ENCODE measurements around the gene PACS2.

The PACS2 gene

DNA sequence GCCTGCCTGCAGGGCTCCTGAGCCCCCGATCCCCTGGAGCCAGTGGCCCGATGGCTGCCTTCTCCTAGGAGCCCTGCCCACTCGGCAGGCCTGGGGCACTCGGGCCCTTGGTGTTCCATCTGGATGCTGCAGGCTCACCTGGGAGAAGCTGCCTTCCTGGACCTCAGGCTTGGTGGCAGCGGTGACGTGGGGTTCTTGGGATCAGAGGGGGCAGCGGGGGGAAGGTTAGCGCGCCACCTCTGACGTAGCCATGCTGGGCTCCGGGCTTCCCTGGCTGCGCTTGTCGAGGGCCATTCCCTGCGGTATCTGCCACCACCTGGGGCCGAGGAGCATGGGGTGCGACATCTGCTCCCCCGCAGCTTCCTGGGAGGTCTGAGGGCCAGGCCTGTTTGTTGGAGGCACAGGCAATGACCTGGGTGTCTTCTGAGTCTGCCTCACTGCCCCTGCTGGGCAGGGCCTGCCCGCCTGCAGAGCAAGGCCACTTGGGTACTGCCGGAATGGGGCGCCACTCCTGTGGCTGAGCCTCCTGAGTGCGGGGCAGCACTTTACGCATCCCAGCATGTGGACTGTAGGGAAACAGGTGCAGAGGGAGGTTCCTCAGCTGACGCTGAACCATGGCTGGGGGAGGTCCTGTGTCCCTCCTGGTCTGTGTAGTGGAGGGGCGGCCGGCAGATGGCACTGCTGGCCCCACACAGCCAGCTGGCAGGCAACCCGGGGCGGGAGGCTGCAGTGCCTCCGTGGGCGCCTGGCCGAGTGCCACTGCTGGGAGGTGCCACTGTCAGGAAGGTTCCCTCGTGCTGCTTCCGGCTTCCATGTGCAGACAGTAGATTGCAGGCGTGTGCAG is 125.4 kb downstream of the PACS2 start:
- Histone ChIP-seq H3K27ac (no peak overlapping the region), H3K36me3 (peaks cover 83% of the 10 kb centered on the region), H3K4me3 (no peak overlapping the region), H3K9ac (no peak overlapping the region), H3K9me3 (peaks cover 18% of the 10 kb centered on the region), H4K20me1 (peaks cover 97% of the 10 kb centered on the region), H3K4me1 (peaks cover 71% of the 10 kb centered on the region), H3K4me2 (no peak overlapping the region), H3K27me3 (no peaks in the 10 kb centered on the region)
- no peak for TF ChIP-seq Cebpa-rat (IDR thresholded peaks at IDR 0.05)

DNA sequence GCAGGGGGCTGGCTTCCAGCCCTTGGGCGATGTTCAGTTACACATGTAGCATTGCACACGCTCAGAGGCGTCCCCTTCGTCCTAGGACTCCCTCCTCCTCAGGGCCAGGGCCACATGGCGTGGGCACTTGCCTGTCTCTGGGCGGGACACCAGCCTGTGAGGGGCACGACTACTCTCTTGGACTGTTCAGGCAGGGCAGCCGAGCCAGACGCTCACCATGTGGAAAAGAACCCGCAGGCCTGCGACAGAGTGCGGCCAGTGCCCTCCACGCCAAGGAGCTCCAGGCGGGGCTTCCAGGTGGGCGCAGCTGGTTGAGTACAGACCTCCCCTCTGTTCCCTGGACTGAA is 126.0 kb downstream of the PACS2 start:
- Histone ChIP-seq H3K4me3 (no peak overlapping the region), H3K27me3 (no peaks in the 10 kb centered on the region), H3K27ac (no peak overlapping the region), H3K9me3 (peaks cover 12% of the 10 kb centered on the region), H3K4me2 (no peak overlapping the region), H3K36me3 (peaks cover 79% of the 10 kb centered on the region), H3K9ac (no peak overlapping the region), H3K4me1 (peaks cover 71% of the 10 kb centered on the region), H4K20me1 (peaks cover 97% of the 10 kb centered on the region)
- no peak for TF ChIP-seq Cebpa-rat (IDR thresholded peaks at IDR 0.05)

DNA sequence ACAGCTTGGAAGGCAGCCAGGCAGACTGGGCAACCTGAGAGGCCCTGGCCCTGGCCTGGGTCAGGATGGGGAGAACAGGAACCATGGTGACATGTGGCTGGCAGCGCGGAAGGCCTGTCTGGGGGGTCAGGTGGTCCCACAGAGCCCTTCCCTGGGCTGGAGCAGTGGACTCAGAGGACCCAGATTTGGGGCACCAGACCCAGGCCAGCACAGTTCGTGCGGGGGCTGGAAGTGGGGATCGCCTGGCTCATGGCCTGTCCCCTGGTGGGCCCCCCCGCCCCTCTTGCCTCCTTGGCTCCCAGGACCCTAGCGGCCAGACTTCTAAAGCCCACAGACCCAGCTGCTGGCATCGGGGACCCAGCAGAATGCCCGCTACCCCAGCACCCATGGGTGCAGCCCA is 126.4 kb downstream of the PACS2 start:
- no peak for TF ChIP-seq Cebpa-rat (IDR thresholded peaks at IDR 0.05)
- Histone ChIP-seq H4K20me1 (peaks cover 97% of the 10 kb centered on the region), H3K9me3 (peaks cover 9% of the 10 kb centered on the region; the same call in 1 of the 2 replicates), H3K27me3 (no peaks in the 10 kb centered on the region), H3K36me3 (peaks cover 79% of the 10 kb centered on the region), H3K4me2 (no peak overlapping the region), H3K27ac (no peak overlapping the region), H3K9ac (no peak overlapping the region), H3K4me1 (peaks cover 71% of the 10 kb centered on the region), H3K4me3 (no peak overlapping the region)

DNA sequence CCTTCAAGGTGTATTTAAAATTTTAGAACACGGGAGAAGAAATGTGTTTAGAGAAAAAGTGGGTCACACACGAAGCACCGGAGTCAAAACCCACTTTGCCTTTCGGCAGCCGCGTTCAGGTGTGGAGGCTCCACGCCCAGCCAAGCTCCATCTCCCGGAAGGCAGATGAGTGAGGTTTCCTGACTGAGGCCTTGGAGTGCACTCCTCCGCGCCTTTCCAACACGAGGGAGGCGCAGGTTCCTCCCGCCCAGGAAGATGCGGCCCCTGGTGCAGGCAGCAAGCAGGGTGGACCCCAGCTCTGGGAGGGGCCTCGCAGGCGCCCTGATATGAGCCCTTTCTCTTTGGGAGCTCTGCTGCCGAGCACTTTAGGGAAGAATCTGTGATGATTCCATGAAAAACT is 127.6 kb downstream of the PACS2 start:
- no peak overlapping the region for H3K4me2 ChIP-seq
- no peak overlapping the region for H3K9ac ChIP-seq
- no peaks in the 10 kb centered on the region for H3K27me3 ChIP-seq
- peaks cover 97% of the 10 kb centered on the region for H4K20me1 ChIP-seq
- 0 out of 2 replicates have a peak, but pooled peaks cover under 1% of the 10 kb centered on the region for H3K9me3 ChIP-seq
- H3K36me3 ChIP-seq, result peaks cover 78% of the 10 kb centered on the region
- no peak overlapping the region for H3K4me3 ChIP-seq
- H3K4me1 ChIP-seq, result peaks cover 71% of the 10 kb centered on the region
- H3K27ac ChIP-seq, result no peak overlapping the region
- TF ChIP-seq Cebpa-rat (IDR thresholded peaks at IDR 0.05), result no peak

DNA sequence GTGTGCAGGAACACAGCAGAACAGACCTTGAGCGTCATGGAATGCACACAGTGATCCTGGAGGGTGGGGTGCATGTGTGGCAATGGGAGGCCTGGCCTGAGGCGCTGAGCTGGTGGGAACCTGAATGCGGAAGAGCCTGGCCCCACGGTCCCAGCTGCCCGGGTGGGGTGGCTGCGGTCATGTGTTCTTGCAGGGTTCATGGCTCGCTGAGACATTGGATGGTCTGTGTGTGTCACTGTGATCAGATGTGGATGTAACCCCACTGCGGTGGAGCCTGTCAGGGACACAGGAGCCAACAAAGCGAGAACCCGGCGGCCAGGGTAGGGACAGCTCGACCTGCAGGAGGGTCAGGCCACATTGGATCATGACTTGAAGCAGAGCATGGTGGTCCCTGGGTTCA is 128.3 kb downstream of the PACS2 start:
- no peak overlapping the region for H3K27ac ChIP-seq
- peaks cover 97% of the 10 kb centered on the region for H4K20me1 ChIP-seq
- no peak overlapping the region for H3K9ac ChIP-seq
- no peak for TF ChIP-seq Cebpa-rat (IDR thresholded peaks at IDR 0.05)
- H3K4me1 ChIP-seq, result peaks cover 71% of the 10 kb centered on the region
- no peak overlapping the region for H3K4me3 ChIP-seq
- H3K9me3 ChIP-seq, result no peaks in the 10 kb centered on the region
- no peaks in the 10 kb centered on the region for H3K27me3 ChIP-seq
- H3K36me3 ChIP-seq, result peaks cover 78% of the 10 kb centered on the region
- no peak overlapping the region for H3K4me2 ChIP-seq

DNA sequence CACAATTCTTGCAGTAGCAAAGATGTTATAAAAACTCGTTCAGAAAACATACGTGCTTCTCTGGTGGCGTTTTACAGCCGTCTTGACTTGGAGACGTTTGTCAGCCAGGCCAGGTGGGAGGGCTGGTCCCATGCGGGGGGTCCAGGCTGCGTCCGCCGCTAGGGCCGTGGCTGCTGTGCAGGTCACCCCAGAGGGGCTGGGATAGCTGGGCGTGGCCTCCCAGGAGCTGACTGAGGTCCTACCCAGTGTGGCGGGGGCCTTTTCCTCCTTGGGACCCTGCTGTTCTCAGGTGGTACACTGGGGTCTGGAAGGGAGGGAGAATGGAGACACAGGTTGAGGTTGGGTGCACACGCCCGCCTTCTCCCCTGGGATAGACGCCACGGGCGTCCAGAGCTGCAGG is 130.3 kb downstream of the PACS2 start:
- Histone ChIP-seq H3K4me1 (peaks cover 69% of the 10 kb centered on the region), H3K4me2 (peak overlapping the region; percentile 90), H3K36me3 (peaks cover 74% of the 10 kb centered on the region), H3K9me3 (no peaks in the 10 kb centered on the region), H3K27me3 (no peaks in the 10 kb centered on the region), H3K4me3 (peak overlapping the region; percentile 35; the same call in 1 of the 2 replicates), H3K9ac (0 out of 2 replicates have a peak overlapping the region, but pooled peaks have one; percentile 41), H3K27ac (no peak overlapping the region), H4K20me1 (peaks cover 97% of the 10 kb centered on the region)
- no peak for TF ChIP-seq Cebpa-rat (IDR thresholded peaks at IDR 0.05)

DNA sequence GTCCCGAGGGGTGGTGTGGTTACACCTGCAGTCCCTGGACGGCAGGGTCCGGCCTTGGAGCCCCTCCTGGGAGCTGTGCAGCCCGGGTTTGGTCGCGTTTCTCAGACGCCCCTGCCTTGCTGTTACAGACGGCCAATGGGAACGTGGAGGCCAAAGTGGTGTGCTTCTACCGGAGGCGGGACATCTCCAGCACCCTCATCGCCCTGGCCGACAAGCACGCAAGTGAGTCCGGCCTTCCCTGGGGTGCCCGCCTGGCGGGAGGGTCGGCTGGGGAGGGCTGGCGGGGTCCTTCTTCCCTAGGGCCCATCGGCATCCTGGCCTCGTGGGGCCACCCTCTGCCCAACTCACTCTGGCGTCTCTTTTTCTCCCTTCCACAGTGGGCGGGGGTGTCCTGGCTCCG is 130.7 kb downstream of the PACS2 start:
- Histone ChIP-seq H4K20me1 (peaks cover 97% of the 10 kb centered on the region), H3K9me3 (no peaks in the 10 kb centered on the region), H3K27ac (0 out of 2 replicates have a peak overlapping the region, but pooled peaks have one; percentile 38), H3K36me3 (peaks cover 74% of the 10 kb centered on the region), H3K27me3 (no peaks in the 10 kb centered on the region), H3K4me1 (peaks cover 65% of the 10 kb centered on the region), H3K4me2 (peak overlapping the region; percentile 90), H3K9ac (peak overlapping the region; percentile 72), H3K4me3 (peak overlapping the region; percentile 35; the same call in 1 of the 2 replicates)
- TF ChIP-seq Cebpa-rat (IDR thresholded peaks at IDR 0.05), result no peak

DNA sequence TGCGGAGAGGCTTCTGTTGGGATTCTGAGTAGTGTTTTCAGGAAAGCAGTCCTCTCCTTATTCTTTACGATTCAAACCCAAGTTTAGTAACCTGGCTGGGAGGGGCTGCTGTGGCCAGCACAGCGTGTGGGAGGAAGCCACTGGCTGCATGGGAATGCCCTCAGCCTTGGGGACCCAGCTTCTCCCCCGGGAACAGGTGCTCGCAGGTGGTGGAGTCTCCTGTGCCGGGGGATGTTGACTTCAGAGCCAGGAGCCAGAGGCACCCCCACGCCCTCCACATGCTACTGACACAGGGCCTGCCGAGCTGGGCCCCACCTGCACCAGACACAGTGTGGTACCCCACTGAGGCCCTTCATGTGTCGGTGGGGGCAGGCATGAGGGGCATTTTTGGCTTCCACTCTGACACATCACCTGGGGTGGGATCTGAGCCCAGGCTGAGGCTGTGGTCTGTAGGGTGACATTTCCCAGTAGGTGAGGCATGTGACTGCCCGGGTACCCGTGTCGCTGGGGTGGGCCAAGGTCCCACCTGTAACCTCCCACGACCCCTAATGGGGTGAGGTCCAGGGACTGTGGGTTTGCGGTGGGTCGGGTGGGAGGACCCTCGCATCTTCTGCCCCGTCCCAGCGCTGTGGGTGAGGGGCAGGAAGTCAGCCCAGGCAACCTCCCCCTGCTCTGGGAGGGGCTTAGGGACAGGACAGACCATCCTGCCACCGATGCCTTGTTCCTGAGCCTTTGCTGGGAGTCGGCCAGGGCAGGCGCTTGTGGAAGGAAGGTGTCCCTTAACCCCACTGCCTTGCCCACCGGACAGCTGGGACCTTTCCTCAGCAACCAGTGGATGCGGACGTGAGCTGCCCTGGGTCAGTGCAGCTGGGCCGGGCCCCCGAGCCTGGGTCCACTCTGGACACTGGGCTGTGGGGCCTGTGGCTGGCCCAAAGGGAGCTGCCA is 131.6 kb downstream of the PACS2 start:
- Histone ChIP-seq H3K9ac (peak overlapping the region; percentile 72; the same call in 1 of the 2 replicates), H3K9me3 (no peaks in the 10 kb centered on the region), H3K4me2 (peak overlapping the region; percentile 90), H3K4me3 (no peak overlapping the region), H3K27me3 (no peaks in the 10 kb centered on the region), H3K27ac (peak overlapping the region; percentile 38; the same call in 1 of the 2 replicates), H3K4me1 (peaks cover 56% of the 10 kb centered on the region), H3K36me3 (peaks cover 74% of the 10 kb centered on the region), H4K20me1 (peaks cover 97% of the 10 kb centered on the region)
- no peak for TF ChIP-seq Cebpa-rat (IDR thresholded peaks at IDR 0.05)

DNA sequence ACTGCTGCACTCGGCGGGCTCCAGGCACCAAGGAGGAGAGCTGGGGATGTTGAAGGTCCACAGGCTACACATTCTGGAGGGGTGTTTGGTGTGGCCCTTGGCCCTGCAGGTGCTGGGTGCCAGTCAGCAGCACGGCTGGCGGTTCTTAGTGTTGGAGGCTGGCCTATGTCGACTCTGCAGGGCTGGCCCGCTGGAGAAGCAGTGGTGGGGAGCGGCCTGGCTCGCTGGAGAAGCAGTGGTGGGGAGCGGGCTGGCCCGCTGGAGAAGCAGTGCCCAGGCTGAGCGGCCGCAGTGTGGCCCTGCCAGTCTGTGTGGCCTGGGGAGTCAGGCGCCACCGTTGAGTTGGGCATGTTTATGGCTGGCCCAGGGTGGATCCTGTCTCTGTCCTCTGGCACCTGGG is 132.4 kb downstream of the PACS2 start:
- no peak overlapping the region for H3K4me3 ChIP-seq
- peaks cover 55% of the 10 kb centered on the region for H3K4me1 ChIP-seq
- H3K9ac ChIP-seq, result 0 out of 2 replicates have a peak overlapping the region, but pooled peaks have one; percentile 24
- no peaks in the 10 kb centered on the region for H3K9me3 ChIP-seq
- no peaks in the 10 kb centered on the region for H3K27me3 ChIP-seq
- no peak for TF ChIP-seq Cebpa-rat (IDR thresholded peaks at IDR 0.05)
- peak overlapping the region; percentile 3; the same call in 1 of the 2 replicates for H3K27ac ChIP-seq
- H3K4me2 ChIP-seq, result peak overlapping the region; percentile 90
- peaks cover 78% of the 10 kb centered on the region for H3K36me3 ChIP-seq
- H4K20me1 ChIP-seq, result peaks cover 100% of the 10 kb centered on the region
